HG02678 (cell line): ENCODE data around the gene RBM43.
"Not testable (repeated sequence)": the region's sequence is repeated elsewhere in the genome, so short reads cannot be mapped to it uniquely, and the experiment has no call there.

Experiments
- ATAC-seq: cut with Tn5 transposase; IDR thresholded peaks from one replicate; pipeline ENCODE4 v1.9.1; 2021; ENCODE audit warnings: mild to moderate bottlenecking, moderate library complexity; ENCODE audit not compliant: unreplicated experiment

RBM43 gene

DNA sequence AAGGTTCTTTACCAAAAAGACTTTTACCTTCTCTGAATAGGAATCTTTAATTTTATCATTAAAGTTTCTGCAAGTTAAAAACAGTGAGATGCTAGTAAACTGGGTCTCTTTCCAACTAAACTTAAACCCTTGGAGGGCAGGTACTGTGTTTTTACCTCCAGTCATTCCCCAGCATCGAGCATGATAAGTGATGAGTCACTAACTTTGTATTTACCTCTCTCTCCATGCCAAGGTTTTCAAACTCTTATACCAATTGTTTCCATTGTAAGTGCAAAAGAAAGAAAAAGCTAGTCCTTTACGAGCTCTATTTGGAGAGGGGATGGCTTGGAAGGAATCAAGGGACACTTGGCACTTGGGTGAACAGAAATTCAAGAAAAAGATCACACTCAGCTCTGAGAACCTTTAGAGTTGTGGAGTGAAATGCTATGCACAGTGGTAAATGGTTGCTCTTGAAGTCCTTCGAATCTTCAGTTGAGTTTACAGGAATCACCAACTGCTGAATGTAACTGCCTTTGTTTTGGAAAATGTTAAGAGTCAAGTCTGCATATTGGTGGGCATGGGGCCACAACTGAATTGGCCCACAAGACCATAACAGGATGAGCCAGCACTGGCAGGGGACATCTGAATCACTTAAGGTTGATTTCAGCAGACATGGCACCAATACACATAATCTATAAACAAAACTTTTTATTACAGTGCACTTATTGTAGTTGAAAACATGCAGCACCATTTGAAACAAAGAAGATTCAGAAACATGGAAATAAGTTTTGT is 8.3 kb upstream of the RBM43 start:
- ATAC-seq: no peak

DNA sequence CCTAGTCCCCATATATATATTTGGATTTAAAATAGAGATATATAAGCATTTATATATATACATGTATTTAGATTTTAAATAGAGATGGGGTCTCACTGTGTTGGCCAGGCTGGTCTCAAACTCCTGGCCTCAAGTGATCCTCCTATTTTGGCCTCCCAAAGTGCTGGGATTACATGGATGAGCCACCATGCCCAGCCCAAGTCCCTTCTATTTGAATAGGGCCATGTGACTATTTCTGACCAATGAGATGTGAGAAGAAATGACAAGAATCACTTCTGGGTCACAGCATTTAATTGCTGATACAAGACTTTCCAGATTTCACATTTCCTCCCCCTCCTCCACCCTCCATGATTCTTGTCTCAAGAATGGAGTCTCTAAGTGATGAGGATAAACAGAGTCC is 6.4 kb upstream of the RBM43 start:
- no peak for ATAC-seq

DNA sequence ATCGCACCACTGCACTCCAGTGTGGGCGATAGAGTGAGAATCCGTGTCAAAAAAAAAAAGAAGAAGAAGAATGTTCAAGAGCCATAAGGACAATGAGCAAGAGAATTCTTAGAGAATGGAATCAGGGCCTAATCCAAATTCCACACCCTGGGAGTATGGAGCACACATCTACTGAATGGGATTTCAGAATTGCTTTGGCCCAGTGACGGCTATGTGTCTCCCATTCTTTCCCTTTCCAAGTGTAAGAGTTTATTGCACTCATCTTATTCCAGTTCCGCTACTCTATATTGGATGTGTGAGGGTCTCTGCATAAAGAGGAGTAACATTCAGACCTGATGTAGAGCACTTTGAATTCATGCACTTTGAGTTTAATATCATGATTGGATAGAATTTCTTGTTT is 5.9 kb upstream of the RBM43 start:
- ATAC-seq: no peak

DNA sequence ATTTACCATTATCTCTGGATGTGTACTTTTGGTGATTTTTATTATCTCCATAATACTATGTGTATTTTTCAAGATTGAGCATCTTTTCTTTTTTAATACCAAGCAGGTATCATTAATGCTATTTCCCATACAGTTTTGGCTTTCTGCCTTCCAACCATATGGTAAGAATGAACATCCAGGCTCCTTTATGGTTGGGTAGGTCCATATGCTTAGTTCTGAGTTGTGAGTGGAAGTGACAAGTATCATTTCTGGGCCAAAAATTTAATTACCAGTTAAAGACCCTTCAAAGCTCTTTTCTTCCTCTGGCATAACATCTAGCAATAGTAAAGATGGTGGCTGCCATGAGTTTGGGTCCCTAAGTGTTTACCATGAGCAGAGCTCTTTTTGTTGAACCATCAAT is 4.3 kb upstream of the RBM43 start:
- ATAC-seq: no peak

DNA sequence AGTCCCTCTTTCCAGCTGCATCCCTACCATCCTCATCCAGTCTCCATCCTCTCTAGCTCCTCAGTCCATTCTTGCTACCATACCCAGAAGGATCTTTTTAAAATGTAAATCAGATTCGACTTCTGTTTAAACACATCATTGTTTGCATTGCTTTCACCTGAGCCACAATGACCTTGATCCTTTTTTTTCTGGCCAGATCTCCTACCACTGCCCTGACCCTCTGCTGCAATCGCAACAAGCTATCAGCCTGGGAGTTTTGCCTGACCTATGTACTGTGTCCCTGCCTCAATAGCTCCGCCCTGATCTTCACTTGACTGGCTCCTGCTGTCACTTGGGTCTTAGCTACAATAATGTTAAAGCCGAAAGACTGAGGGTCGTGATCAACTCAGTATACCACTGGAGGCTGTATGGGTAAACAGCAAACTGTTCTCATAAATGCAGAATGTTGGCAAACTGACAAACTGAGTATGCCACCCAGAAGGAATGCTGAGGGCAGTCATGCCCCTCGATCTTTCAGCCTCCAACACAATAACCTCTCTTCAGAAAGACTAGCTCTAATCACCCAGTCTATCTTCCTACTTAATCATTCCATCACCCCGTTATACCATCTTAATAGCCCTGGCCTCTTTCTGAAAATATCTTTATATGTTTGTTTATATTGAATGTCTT is 2.6 kb upstream of the RBM43 start:
- ATAC-seq: no peak

DNA sequence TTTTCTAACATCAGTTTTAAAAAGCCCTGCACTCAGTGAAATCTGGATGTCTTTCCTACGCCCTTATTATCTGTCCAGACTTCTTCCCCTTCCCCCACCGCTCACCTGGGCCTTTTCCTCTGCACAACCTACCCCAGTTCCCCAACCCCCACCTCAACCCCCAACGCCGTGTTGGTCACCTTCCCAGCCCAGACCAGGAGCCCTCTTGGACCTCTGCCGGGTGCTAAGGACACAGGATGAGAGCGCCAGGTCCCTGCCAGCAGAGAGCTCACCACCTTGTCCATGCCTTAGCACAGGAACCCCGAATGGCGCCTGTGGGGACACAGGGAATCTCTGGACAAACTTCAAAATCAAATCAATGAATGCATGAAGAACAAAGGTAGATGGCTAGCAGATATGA is 966 bp upstream of the RBM43 start:
- ATAC-seq: no peak

DNA sequence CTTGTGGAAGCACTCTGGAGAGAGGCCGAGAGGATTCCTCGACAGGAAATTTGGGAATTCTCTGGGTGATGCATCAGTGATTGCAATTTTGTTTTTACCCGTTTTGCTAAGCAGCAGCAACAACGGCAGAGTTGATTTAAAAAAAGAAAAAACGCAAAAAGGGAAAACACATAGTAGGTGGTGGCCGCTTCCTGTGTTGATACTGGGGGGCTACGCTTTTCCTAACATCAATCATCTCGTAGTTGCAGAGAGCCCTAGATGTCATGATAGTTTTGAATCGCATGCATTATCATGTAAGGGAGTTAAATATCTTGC is 271 bp upstream of the RBM43 start:
- ATAC-seq: no peak

DNA sequence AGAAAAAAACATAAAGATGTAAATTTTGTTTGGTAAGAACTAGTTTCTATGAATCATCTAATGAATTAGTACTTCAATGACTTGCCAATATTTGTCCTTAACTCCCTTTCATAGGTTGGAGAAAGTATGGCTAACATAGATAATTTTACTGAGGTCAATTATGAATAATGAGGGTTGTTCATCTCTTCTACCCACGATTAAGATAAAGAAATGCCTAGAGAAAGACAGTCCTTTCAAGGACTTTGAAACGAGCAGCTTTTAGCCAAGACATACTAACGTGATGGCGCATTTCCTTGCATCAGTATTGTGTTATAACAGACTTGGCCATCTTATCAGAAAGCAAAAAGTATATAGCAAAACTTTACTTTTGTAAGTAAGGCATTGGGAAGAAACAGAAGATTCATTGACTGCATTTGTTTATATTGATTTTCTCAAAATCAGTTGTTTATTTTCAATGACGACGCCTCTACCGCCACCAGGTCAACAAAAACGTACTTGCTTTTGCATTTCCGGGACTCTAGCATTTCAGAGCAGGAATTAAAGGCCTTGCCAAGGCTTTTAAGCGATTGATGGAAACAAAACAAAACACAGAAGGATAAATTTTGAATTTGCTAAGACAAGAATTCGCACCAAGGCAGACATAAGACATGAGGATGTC is 961 bp downstream of the RBM43 start:
- ATAC-seq: peak; percentile 14

DNA sequence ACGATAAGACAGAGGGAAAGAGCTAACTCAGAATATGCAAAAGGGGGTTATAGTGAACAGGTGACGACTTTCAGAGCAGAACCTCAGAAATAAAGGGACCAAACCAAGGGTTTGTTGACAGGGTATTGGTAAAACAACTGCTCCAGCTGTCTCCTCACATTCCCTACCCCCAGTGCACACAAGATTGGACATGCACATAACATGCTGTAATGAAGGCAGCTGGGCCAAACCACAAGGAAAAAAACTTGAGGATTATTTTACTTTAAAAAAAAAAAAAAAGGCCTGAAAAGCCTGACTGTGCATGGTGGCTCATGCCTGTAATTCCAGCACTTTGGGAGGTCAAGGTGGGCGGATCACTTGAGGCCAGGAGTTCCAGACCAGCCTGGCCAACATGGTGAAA is 3.5 kb downstream of the RBM43 start:
- ATAC-seq: no peak

DNA sequence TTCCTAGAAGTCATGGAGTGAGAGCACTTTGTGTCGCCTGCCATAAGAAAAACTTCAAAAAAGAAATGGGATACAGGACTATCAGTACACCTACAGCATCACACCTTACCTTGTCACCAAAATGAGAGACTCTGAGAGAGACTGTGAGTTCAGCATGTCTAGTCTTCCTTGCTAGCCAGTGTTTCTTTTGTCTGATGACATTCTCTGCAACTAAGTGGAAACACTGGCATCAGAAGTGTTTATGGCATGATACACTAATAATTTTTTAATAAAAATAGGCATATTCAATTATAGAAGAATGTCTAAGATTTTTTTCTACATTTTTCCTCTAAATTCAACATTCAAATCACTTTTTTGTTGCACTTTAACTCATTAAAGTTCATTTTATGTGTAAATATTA is 9.0 kb downstream of the RBM43 start:
- ATAC-seq: no peak

DNA sequence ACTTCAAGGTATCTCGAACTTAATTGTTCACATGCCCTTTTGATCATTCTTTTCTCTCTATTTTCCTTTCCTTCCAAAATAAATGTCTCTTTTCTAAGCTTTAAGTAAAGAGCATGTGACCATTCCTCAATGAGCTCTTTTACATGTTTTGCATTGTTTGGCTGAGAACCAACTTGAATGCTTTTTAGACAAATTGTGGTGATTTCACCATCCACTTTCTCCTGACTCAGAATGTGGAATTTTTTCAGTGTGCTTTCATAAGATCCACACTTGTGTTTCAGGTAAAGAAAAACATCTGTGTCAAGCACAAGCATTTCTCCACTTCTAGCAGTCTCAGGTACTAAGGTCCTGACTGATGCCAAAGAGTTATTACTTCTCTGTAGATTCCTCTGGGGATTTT is 10.7 kb downstream of the RBM43 start:
- no peak for ATAC-seq

DNA sequence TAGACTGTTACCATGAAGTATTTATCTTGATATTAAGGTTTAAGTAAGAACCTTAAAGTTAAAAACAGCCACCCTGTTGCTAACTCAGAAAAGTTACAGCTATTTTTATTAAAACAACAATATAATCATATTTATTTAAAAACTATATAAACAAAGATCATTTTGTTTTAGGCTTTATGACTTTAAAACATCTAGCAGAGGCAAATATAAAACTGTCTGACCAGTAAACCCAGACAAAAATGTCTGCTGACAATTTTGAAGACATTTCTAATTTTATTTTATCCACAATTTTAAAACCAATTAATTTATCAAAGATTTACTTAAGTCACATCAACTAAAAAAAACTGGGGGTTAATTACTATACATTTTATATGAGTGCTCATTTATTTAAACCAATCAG is 14.2 kb downstream of the RBM43 start:
- no peak for ATAC-seq

DNA sequence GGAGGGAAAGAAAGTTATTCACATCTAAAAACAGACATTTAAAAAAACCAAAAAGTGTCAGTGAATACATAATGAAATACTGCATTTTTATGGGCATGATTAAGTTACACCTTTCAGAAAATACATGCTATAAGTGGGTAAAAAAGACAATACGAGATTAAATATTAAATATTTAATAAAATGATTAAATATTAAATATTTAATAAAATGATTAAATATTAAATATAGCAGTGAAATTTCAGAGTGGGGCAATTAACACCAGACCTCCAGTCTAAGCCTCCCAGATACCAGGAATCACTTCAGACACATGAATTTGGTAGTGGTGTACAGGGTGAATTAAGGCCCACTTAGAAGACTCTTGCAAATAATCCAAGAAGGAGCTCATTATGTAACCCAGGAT is 15.5 kb downstream of the RBM43 start:
- ATAC-seq: no peak

DNA sequence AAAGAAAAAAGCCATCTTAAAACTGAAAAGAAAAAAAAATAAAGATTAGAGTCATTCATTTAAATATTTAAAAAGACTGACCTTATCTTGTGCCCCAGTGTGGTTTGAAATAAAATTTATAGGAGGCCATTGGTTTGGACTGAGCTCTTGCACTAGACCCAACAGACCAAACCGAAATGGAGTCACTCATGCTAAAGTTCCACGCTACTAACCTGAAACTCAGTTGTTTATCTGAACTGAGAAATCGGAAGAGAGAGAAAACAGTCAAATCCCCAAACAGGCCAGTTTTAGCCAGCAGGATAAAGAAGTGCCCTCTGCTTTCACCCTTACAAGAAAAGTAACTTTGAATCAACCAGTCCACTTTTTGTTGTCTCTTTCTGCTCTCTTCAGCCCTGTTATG is 18.2 kb downstream of the RBM43 start:
- ATAC-seq: no peak

DNA sequence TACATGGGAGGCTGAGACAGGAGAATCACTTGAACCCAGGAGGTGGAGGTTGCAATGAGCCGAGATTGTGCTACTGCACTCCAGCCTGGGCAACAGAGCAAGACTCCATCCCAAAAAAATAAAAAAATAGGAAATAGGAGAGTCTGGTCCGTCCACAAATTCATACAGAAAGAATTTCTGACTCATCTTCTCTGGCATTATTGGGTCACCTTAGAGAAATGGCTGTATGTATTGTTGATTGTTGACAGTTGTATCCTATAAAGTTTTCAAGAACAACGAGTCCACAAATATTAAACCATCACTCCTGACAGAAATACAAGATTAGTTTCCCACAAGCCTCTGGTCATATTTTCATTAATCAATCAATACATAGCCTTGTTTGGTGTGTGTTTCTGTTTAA is 20.4 kb downstream of the RBM43 start:
- no peak for ATAC-seq

DNA sequence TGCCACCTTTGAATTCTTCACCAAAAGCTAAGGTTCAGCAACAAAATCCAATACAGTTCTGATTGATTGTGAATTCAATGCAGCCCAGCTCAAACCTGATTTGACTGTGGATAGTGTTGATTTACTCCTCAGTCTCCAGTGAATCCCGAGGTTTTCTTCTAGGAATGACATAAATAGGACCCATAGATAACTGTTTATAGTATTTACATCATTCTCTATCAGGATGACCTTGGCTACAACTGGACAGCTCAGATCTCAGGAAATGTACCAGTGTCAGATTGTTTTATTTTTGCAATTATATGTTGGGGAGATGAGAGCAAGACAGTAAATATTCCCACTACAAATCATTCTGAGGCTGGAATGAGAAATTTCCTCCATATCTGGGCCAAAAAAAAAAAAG is 21.2 kb downstream of the RBM43 start:
- ATAC-seq: no peak

DNA sequence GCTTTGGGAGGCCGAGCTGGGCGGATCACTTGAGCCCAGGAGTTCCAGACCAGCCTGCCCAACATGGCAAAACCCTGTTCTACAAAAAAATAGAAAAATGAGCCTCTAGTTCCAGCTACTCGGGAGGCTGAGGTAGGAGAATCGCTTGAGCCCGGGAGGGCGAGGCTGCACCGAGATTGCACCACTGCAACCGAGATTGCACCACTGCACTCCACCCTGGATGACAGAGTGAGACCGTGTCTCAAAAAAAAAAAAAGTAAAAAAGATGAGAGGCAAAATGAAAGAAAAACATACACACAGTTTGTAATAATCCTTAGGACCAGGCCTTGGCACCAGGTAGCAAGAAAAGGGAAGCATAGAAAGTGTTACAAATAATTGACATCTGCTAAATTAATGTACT is 22.0 kb downstream of the RBM43 start:
- ATAC-seq: no peak

DNA sequence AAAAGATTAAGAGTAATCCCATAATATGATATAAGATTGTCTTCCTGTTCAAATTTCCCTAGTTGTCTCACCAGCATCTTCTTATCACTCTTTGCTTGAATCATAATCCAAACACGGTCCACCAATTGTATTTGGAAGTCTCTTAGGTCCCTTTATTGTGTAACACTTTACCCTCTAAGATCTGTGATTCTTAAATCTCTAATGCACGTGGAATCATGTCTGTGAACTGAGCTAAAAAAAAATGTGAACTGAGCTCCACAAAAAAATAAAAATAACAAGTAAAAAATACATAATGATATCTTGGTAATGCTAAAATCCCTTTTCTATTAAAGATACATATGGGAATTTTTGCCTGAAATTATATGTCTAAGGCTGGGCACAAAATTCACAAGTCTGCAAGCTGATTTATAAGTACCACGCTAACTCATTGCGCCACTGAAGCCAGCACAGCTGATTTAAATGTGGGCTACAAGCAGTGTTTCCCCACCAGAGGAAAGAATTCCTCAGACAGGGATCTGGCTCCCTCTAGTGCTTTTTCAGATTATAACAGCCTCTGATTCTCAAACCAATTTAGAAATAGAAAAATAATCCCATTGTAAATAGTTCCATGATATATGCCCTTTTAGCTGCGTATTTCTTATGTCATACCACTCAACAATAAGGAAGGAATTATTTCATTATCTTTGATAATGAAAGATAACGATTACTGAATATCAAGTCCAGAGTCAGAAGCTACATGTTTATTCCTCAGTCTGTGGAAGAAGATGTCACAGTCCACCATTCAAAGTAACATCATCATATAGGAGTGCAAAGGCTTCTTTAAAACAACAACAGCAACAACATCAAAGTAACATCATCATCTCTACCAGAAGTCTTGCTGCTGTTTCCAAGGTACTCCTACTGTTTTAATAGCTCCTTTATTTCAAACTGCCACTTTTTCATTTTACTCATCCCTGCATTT is 22.9 kb downstream of the RBM43 start:
- peak; percentile 84 for ATAC-seq

DNA sequence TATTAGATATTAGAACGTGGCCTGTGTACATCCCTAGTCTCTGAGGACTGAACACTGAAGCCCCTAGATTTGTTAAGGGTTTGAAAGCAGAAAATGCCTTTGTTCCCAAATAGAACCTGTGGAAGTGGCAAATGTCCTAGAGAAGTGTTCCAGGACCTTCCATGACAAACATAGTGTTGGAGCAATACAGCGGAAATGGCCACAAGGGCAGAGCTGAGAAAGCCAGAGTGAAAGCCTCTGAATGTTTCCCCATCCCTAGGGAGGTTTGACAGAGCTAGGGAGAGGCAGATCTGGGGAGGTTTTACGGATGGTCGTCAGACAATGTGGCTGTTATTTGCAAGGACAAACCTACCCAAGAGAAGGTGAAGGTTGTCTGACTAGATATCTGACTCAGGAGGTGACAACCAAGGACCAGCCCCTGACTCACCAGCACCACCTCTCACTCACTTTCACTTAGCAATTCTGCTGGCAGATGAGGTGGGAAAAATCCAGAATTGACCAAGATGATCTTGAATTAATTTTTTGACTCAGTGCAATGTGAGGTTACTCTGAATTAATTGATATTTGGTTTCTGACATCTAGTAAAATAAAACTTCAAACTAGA is 24.1 kb downstream of the RBM43 start:
- no peak for ATAC-seq

DNA sequence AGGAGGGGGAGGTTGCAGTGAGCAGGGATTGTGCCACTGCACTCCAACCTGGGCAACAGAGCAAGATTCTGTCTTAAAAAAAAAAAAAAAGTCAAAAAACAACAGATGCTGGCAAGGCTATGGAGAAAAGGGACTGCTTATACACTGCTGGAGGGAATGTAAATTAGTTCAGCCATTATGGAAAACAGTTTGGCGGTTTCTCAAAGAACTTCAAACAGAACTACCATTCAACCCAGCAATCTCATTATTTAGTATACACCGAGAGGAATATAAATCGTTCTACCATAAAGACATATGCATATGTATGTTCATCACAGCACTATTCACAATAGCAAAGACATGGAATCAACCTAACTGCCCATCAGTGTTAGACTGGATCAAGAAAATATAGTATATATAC is 27.9 kb downstream of the RBM43 start:
- not testable (repeated sequence) for ATAC-seq

DNA sequence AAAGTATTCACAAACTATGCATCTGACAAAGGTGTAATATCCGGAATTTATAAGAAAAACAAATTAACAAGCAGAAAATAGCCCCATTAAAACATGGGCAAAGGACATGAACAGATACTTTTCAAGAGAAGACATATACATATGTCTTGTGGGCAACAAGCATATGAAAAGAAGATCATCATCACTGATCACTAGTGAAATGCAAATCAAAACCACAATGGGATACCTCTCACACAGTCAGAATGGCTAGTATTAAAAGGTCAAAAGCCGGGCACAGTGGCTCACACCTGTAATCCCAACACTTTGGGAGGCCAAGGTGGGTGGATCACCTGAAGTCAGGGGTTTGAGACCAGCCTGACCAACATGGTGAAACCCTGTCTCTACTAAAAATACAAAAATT is 28.4 kb downstream of the RBM43 start:
- not testable (repeated sequence) for ATAC-seq
